HepG2 (cell line): Measurements from ENCODE around the gene SNAPIN. TPM values are rescaled to one million over a fixed set of nuclear protein-coding genes. Genes with fewer than 3 reads are reported as not detected.

ENCODE experiments used
- BHLHE40 ChIP-seq: IDR thresholded peaks from 2 replicates; pipeline ENCODE4 v1.6.1; 2011; ENCODE audit warnings: low read length, improper control_type of control experiment
- ETV5 ChIP-seq: IDR thresholded peaks from 2 replicates; pipeline ENCODE4 v1.6.1; 2018; ENCODE audit warnings: missing biosample characterization, missing genetic modification reagents, inconsistent platforms, borderline replicate concordance
- GFI1 ChIP-seq: sonication (generic); formaldehyde crosslinking; IDR thresholded peaks from 2 replicates; pipeline ENCODE4 v1.5.0; 2020; ENCODE audit warnings: missing genetic modification reagents, mild to moderate bottlenecking, borderline replicate concordance
- PTBP1 ChIP-seq: fragments of 200-400 bp; formaldehyde crosslinking; IDR thresholded peaks from 2 replicates; pipeline ENCODE4 v1.6.1; 2018; ENCODE audit warnings: low read length, low read depth; ENCODE audit not compliant: poor library complexity, severe bottlenecking
- ZNF441 ChIP-seq: sonication (generic); formaldehyde crosslinking; IDR thresholded peaks from 2 replicates; pipeline ENCODE4 v1.7.0; 2021; ENCODE audit warnings: missing genetic modification reagents, borderline replicate concordance
- ZNF557 ChIP-seq: sonication (generic); formaldehyde crosslinking; IDR thresholded peaks from 2 replicates; pipeline ENCODE4 v1.4.0; 2020; ENCODE audit warnings: missing genetic modification reagents
- ZNF746 ChIP-seq: sonication (generic); formaldehyde crosslinking; IDR thresholded peaks from 2 replicates; pipeline ENCODE4 v1.8.0; 2022; ENCODE audit warnings: mild to moderate bottlenecking, missing genetic modification reagents
- polyA plus RNA-seq, 8 experiments: library from polyadenylated mRNA; depleted of rRNA in 3 of 8; stranded (reverse) in 7 of 8; unstranded in 1 of 8; fragments of >200 nt; fragmentation: Illumina TruSeq in 4 of 8; extraction: Trizol in 4 of 8; gene quantifications; 2 replicates each; pipeline versions ENCODE4 v1.2.1 to v1.2.3, GENCODE V29; 2011 to 2016; ENCODE audit warnings: low read depth in 4 of 8, missing spikeins in 1 of 8, mixed read lengths in 1 of 8; ENCODE audit not compliant: insufficient read depth in 1 of 8
- total RNA-seq, 5 experiments: library from RNA; depleted of rRNA; stranded (reverse); fragments of >200 nt; fragmentation: Illumina TruSeq; extraction: Trizol; gene quantifications; 2 replicates each; pipeline ENCODE4 v1.2.3, GENCODE V29; 2016; ENCODE audit warnings: low read depth in 1 of 5
- TF ChIP-seq, protein P1 (sequence below): sonication (generic); formaldehyde crosslinking; IDR thresholded peaks from 2 replicates; pipeline ENCODE4 v1.4.0; 2020; ENCODE audit warnings: missing genetic modification reagents, mild to moderate bottlenecking, borderline replicate concordance
- TF ChIP-seq, protein P2 (sequence below), 2 experiments: sonication (generic) in 1 of 2; formaldehyde crosslinking in 1 of 2; IDR thresholded peaks; 2 replicates each; pipeline versions ENCODE4 v1.5.1 to v1.6.1; 2011 to 2020; ENCODE audit warnings: borderline replicate concordance in 1 of 2, low read depth in 1 of 2, low read length in 1 of 2, mild to moderate bottlenecking in 1 of 2, missing genetic modification reagents in 1 of 2, moderate library complexity in 1 of 2
- TF ChIP-seq, protein P3 (sequence below), 2 experiments: sonication (generic) in 1 of 2; formaldehyde crosslinking in 1 of 2; IDR thresholded peaks; 2 replicates each; pipeline versions ENCODE4 v1.4.0 to v1.6.1; 2016 to 2020; ENCODE audit warnings: borderline replicate concordance in 1 of 2, low read depth in 1 of 2, mild to moderate bottlenecking in 1 of 2, missing genetic modification reagents in 1 of 2
- TF ChIP-seq, protein P4 (sequence below): IDR thresholded peaks from 2 replicates; pipeline ENCODE4 v1.6.1; 2018; ENCODE audit warnings: missing genetic modification reagents, mild to moderate bottlenecking, missing compliant biosample characterization
- TF ChIP-seq, protein P5 (sequence below): conservative IDR thresholded peaks from 2 replicates; pipeline ENCODE4 v1.6.1; 2018; ENCODE audit warnings: missing genetic modification reagents

The SNAPIN gene
- total and polyA plus RNA-seq, 2 of the 13 experiments (the other 11 are each of a cell fraction or from before 2014, with no cell fraction given), result 23.9 to 25.7 TPM

DNA sequence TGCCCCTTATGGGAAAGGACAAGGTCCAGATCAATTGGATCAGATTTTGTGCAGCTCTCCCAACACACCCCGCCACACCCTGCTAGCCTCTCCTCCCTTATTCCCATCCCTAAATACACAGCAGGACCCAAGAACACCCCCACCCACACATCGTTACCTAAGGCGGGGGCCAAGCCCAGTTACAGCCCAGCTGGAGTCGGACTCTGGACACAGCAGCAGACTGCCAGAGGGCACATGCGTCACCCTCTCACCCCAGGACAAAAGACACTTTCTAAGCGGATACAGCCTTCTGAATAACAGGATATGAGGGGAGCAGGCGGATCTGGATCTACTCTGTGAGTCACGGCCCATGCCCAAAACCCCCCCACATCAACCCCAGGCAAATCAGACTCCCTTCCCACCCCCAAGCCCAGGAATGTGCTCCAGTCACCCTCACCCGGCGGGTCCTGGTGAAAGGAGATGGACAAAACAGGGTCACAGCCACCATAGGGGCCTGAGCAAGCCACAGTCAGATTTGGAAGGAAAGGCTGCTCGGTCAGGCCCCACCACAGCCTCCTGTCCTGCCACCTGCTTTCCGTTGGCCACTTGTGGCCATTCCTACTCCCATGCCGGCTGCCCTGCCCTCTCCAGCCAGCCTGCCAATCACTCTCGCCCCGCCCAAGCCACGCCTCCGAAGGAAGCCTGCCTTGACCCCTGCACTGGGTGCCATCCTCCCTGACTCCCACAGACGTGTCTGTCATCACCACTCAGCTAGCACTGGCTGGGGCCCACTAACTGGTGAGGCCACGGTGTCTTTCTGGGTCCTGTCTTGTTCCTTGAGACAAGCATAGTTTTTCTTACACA is 49.5 kb upstream of the SNAPIN start (continued):
- TF ChIP-seq ZNF746 (CRISPR knock-in tag), result peak; percentile 26; the same call in 1 of the 2 replicates
- TF ChIP-seq, protein P1, sequence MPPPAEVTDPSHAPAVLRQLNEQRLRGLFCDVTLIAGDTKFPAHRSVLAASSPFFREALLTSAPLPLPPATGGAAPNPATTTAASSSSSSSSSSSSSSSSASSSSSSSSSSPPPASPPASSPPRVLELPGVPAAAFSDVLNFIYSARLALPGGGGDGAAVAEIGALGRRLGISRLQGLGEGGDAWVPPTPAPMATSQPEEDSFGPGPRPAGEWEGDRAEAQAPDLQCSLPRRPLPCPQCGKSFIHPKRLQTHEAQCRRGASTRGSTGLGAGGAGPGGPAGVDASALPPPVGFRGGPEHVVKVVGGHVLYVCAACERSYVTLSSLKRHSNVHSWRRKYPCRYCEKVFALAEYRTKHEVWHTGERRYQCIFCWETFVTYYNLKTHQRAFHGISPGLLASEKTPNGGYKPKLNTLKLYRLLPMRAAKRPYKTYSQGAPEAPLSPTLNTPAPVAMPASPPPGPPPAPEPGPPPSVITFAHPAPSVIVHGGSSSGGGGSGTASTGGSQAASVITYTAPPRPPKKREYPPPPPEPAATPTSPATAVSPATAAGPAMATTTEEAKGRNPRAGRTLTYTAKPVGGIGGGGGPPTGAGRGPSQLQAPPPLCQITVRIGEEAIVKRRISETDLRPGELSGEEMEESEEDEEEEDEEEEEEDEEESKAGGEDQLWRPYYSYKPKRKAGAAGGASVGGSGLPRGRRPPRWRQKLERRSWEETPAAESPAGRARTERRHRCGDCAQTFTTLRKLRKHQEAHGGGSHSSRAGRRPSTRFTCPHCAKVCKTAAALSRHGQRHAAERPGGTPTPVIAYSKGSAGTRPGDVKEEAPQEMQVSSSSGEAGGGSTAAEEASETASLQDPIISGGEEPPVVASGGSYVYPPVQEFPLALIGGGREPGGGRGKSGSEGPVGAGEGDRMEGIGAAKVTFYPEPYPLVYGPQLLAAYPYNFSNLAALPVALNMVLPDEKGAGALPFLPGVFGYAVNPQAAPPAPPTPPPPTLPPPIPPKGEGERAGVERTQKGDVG (CRISPR knock-in tag), result no peak
- TF ChIP-seq ETV5, result peak; percentile 82
- peak; percentile 12; the same call in 1 of the 2 replicates for TF ChIP-seq BHLHE40
- TF ChIP-seq GFI1 (CRISPR knock-in tag), result peak; percentile 62; the same call in 1 of the 2 replicates
- TF ChIP-seq, protein P2, sequence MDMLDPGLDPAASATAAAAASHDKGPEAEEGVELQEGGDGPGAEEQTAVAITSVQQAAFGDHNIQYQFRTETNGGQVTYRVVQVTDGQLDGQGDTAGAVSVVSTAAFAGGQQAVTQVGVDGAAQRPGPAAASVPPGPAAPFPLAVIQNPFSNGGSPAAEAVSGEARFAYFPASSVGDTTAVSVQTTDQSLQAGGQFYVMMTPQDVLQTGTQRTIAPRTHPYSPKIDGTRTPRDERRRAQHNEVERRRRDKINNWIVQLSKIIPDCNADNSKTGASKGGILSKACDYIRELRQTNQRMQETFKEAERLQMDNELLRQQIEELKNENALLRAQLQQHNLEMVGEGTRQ (IDR thresholded peaks at IDR 0.05; ENCODE audit: low read depth, low read length), result no peak
- TF ChIP-seq, protein P2 (CRISPR knock-in tag; IDR thresholded peaks at IDR 0.05; ENCODE audit: borderline replicate concordance), result no peak
- TF ChIP-seq, protein P3, sequence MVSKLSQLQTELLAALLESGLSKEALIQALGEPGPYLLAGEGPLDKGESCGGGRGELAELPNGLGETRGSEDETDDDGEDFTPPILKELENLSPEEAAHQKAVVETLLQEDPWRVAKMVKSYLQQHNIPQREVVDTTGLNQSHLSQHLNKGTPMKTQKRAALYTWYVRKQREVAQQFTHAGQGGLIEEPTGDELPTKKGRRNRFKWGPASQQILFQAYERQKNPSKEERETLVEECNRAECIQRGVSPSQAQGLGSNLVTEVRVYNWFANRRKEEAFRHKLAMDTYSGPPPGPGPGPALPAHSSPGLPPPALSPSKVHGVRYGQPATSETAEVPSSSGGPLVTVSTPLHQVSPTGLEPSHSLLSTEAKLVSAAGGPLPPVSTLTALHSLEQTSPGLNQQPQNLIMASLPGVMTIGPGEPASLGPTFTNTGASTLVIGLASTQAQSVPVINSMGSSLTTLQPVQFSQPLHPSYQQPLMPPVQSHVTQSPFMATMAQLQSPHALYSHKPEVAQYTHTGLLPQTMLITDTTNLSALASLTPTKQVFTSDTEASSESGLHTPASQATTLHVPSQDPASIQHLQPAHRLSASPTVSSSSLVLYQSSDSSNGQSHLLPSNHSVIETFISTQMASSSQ (IDR thresholded peaks at IDR 0.05; ENCODE audit: low read depth), result peak; percentile 40; the same call in 1 of the 2 replicates
- TF ChIP-seq, protein P3 (CRISPR knock-in tag; IDR thresholded peaks at IDR 0.05; ENCODE audit: borderline replicate concordance), result peak; percentile 67; the same call in 1 of the 2 replicates
- no peak for TF ChIP-seq PTBP1
- peak; percentile 88 for TF ChIP-seq ZNF441 (CRISPR knock-in tag)
- TF ChIP-seq, protein P4, sequence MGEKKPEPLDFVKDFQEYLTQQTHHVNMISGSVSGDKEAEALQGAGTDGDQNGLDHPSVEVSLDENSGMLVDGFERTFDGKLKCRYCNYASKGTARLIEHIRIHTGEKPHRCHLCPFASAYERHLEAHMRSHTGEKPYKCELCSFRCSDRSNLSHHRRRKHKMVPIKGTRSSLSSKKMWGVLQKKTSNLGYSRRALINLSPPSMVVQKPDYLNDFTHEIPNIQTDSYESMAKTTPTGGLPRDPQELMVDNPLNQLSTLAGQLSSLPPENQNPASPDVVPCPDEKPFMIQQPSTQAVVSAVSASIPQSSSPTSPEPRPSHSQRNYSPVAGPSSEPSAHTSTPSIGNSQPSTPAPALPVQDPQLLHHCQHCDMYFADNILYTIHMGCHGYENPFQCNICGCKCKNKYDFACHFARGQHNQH, result peak; percentile 44
- no peak for TF ChIP-seq ZNF557 (CRISPR knock-in tag)
- TF ChIP-seq, protein P5, sequence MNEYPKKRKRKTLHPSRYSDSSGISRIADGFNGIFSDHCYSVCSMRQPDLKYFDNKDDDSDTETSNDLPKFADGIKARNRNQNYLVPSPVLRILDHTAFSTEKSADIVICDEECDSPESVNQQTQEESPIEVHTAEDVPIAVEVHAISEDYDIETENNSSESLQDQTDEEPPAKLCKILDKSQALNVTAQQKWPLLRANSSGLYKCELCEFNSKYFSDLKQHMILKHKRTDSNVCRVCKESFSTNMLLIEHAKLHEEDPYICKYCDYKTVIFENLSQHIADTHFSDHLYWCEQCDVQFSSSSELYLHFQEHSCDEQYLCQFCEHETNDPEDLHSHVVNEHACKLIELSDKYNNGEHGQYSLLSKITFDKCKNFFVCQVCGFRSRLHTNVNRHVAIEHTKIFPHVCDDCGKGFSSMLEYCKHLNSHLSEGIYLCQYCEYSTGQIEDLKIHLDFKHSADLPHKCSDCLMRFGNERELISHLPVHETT (CRISPR knock-in tag), result 0 out of 2 replicates have a peak, but pooled peaks have one; percentile 39
